ENCODE data around the gene RCE1. TPM values are rescaled to one million over a fixed set of nuclear protein-coding genes. Genes with fewer than 3 reads are reported as not detected.
A peak's percentile ranks its signal among the peaks of the same experiment; 100 is the strongest.

RCE1 gene
- total RNA-seq, 1 experiment from 2014 or later: 43.7 TPM

DNA sequence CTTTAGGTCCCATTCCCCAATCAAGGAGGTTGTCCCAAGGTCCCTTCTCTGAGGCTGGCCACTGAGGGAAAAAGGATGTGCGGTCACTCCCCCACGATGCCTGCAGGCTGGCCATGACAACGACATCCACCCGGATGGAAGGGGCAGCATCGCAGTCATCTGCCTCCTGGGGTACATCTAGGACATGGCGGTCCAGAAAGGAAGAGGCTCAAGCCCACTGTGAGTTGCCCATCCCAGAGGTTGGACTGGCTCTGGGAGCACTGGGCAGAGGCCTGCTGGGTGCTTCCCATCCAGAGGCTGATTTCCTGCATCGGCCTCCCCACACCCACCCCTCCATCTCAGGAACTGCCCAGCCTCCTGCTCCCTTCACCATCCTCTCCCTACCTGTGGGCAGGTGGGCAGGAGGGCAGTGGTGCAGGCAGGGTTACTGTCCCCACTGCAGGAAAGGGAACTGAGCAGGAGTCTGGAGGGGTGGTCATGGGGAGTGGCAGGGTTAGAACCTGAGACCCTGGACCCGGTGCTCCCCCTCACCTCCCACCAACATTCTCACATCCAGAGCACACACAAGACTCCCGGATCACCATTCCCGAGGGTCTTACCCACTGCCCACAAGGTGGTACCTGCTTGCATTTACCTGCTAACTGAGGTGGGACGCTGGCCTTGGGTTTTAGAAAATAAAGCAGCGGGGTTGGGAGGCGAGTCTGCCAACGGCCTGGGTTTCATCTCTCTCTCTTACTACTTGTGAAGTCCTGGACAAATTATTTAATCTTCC lies 4.4 kb downstream of the RCE1 start:
- in situ Hi-C loops (cut with HindIII; ENCODE audit: low pct_unique_long_range_greater_than_20kb, low sequenced_read_pairs) (no loop called here), intact Hi-C loops (cut with micrococcal nuclease; ENCODE audit: unreplicated experiment) (no loop called here)
- Histone ChIP-seq H3K36me3 (ENCODE audit: control insufficient read depth, insufficient read depth, low read length) (peaks cover 7% of the 10 kb centered on the region; the same call in 1 of the 2 replicates), H3K4me3 (ENCODE audit: low read depth in 2 of 2, low read length in 2 of 2) (no peak overlapping the region), H3K27ac (ENCODE audit: low read length) (no peak overlapping the region), H3K4me1 (ENCODE audit: control insufficient read depth, insufficient read depth, low read length) (peaks cover 23% of the 10 kb centered on the region), H3K9me3 (ENCODE audit: control insufficient read depth, insufficient read depth, low read depth, low read length) (no peaks in the 10 kb centered on the region), H3K27me3 (ENCODE audit: control insufficient read depth, insufficient read depth, low read length) (no peaks in the 10 kb centered on the region)
- ATAC-seq: no peak
- TF ChIP-seq POLR2AphosphoS5 (IDR thresholded peaks at IDR 0.05; ENCODE audit: low read depth, low read length) (0 out of 2 replicates have a peak, but pooled peaks have one; percentile 41), SIN3A (IDR thresholded peaks at IDR 0.05; ENCODE audit: borderline replicate concordance, insufficient read depth, low read depth, low read length) (no peak)
- ChIA-PET CTCF (no interaction called here), POLR2A (no interaction called here)
- BruUV-seq (replicated peaks): no TSS peak
- DNase-seq (ENCODE audit: low read depth, low spot score): no peak

DNA sequence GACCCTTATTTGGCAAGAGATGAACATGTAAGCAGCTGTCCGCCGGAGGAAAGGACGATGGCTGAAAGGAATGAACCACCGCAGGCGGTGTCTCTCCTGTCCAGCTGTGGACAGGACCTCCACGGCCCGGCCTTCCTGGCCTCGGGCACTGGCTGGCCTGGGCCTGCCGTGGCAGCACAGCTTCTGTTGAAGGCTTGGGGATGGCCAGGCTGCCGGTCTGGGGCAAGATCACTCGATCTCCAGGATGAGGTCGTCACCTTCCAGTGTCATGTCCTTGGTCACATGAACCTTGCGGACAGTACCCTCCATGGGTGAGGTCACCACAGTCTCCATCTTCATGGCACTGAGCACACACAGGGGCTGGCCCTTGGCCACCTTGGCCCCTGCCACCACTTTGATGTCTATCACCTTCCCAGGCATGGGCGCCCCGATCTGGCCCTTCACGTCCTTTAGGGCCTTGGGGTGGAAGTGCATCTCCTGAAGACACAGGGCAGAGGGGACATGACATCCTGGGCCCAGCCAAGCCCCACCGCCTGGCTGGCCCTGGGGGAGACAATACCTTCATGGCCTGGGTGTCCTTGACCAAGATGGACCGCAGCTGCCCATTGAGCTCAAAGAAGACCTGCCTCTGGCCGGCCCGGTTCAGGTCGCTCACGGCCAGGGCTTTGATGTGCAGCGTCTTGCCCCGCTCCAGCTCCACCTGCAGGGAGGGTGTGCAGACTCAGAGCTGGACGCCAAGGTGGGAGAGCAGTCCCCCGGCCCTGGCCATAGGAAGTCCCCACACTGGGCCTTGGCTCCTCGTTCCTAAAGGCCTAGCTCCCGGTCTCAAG lies 5.6 kb downstream of the RCE1 start:
- BruUV-seq (replicated peaks): no TSS peak
- DNase-seq (ENCODE audit: low read depth, low spot score) (no peak), ATAC-seq (no peak)
- peaks cover 23% of the 10 kb centered on the region for H3K4me1 ChIP-seq (ENCODE audit: control insufficient read depth, insufficient read depth, low read length)
- TF ChIP-seq, protein P1, sequence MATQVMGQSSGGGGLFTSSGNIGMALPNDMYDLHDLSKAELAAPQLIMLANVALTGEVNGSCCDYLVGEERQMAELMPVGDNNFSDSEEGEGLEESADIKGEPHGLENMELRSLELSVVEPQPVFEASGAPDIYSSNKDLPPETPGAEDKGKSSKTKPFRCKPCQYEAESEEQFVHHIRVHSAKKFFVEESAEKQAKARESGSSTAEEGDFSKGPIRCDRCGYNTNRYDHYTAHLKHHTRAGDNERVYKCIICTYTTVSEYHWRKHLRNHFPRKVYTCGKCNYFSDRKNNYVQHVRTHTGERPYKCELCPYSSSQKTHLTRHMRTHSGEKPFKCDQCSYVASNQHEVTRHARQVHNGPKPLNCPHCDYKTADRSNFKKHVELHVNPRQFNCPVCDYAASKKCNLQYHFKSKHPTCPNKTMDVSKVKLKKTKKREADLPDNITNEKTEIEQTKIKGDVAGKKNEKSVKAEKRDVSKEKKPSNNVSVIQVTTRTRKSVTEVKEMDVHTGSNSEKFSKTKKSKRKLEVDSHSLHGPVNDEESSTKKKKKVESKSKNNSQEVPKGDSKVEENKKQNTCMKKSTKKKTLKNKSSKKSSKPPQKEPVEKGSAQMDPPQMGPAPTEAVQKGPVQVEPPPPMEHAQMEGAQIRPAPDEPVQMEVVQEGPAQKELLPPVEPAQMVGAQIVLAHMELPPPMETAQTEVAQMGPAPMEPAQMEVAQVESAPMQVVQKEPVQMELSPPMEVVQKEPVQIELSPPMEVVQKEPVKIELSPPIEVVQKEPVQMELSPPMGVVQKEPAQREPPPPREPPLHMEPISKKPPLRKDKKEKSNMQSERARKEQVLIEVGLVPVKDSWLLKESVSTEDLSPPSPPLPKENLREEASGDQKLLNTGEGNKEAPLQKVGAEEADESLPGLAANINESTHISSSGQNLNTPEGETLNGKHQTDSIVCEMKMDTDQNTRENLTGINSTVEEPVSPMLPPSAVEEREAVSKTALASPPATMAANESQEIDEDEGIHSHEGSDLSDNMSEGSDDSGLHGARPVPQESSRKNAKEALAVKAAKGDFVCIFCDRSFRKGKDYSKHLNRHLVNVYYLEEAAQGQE (IDR thresholded peaks at IDR 0.05; ENCODE audit: insufficient read depth in 1 of 2, low read depth in 2 of 2, low read length in 1 of 2): no peak
- peaks cover 6% of the 10 kb centered on the region; the same call in 1 of the 2 replicates for H3K36me3 ChIP-seq (ENCODE audit: control insufficient read depth, insufficient read depth, low read length)
- H3K27ac ChIP-seq (ENCODE audit: low read length): no peak overlapping the region
- intact Hi-C loops (cut with micrococcal nuclease; ENCODE audit: unreplicated experiment) (no loop called here), in situ Hi-C loops (cut with HindIII; ENCODE audit: low pct_unique_long_range_greater_than_20kb, low sequenced_read_pairs) (no loop called here)
- no peaks in the 10 kb centered on the region for H3K9me3 ChIP-seq (ENCODE audit: control insufficient read depth, insufficient read depth, low read depth, low read length)
- ChIA-PET CTCF (no interaction called here), POLR2A (interaction anchor here (0.6 kb wide), 1 partner anchor 130 kb away, joined by 10 read pairs; no protein-coding TSS in a partner anchor)
- no peak overlapping the region for H3K4me3 ChIP-seq (ENCODE audit: low read depth in 2 of 2, low read length in 2 of 2)
- no peaks in the 10 kb centered on the region for H3K27me3 ChIP-seq (ENCODE audit: control insufficient read depth, insufficient read depth, low read length)

DNA sequence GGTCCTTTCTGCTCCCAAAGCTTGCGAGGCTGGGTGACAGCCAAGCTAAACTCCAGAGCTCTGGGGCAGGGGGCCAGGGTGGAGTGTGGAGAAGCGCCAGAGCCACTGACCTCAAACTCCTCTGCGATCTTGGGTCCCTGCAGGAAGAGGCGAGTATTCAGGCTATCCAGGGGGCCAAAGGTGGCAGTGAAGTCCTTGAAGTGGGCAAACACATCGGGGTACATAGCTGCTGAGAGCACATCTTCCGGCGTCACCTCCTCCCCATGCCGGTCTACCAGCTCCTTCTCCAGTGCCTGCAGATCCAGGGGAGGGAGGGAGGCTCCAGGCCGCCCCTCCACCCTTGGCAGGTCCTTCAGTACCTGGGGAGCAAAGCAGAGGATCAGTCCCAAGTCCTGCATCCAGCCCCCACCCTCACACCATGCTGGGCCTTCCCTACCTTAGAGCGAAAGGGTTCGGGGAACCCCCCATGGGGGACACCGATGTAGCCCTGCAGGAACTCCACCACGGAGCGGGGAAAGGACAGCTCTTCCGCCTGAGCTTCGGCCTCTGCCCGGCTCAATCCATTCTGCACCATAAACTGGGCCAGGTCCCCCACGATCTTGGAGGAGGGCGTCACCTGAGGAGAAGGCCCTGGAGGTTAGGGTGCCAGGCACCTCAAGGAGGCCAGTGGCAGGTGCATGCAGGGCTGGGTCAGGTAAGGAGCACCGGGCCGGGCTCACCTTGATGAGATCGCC lies 6.4 kb downstream of the RCE1 start:
- H3K27ac ChIP-seq (ENCODE audit: low read length): no peak overlapping the region
- intact Hi-C loops (cut with micrococcal nuclease; ENCODE audit: unreplicated experiment) (no loop called here), in situ Hi-C loops (cut with HindIII; ENCODE audit: low pct_unique_long_range_greater_than_20kb, low sequenced_read_pairs) (no loop called here)
- ChIA-PET CTCF (no interaction called here), POLR2A (interaction anchor here (0.6 kb wide), 1 partner anchor 129 kb away, joined by 10 read pairs; no protein-coding TSS in a partner anchor)
- H3K4me1 ChIP-seq (ENCODE audit: control insufficient read depth, insufficient read depth, low read length): peaks cover 16% of the 10 kb centered on the region
- no peaks in the 10 kb centered on the region for H3K27me3 ChIP-seq (ENCODE audit: control insufficient read depth, insufficient read depth, low read length)
- H3K4me3 ChIP-seq (ENCODE audit: low read depth in 2 of 2, low read length in 2 of 2): no peak overlapping the region
- BruUV-seq (replicated peaks): no TSS peak
- no peaks in the 10 kb centered on the region for H3K9me3 ChIP-seq (ENCODE audit: control insufficient read depth, insufficient read depth, low read depth, low read length)
- peaks cover 6% of the 10 kb centered on the region; the same call in 1 of the 2 replicates for H3K36me3 ChIP-seq (ENCODE audit: control insufficient read depth, insufficient read depth, low read length)
- ATAC-seq (no peak), DNase-seq (ENCODE audit: low read depth, low spot score) (no peak)
- TF ChIP-seq POLR2AphosphoS5 (IDR thresholded peaks at IDR 0.05; ENCODE audit: low read depth, low read length) (0 out of 2 replicates have a peak, but pooled peaks have one; percentile 19), TCF7L2 (IDR thresholded peaks at IDR 0.05; ENCODE audit: low read depth, low read length) (no peak), SIN3A (IDR thresholded peaks at IDR 0.05; ENCODE audit: borderline replicate concordance, insufficient read depth, low read depth, low read length) (no peak)

Measured in Panc1 (cell line).